Neural progenitor cell (in vitro differentiated cells): Measurements from ENCODE around the gene DNMT3A. TPM values are rescaled to one million over a fixed set of nuclear protein-coding genes. Genes with fewer than 3 reads are reported as not detected.
A peak's percentile ranks its signal among the peaks of the same experiment; 100 is the strongest.

Experiments used
- DNase-seq: peaks from one replicate; pipeline ENCODE4 v3.0.0-alpha.2; 2016; ENCODE audit warnings: low spot score
- H2AFZ ChIP-seq: fragments of 200-600 bp; sonication (generic); replicated peaks from 2 replicates; pipeline ENCODE4 v1.6.1; 2016; ENCODE audit warnings: antibody characterized with exemption
- H3F3A ChIP-seq: fragments of 200-600 bp; sonication (generic); 2 replicates; pipeline ENCODE4 v1.6.1; 2016; ENCODE audit warnings: antibody characterized with exemption, low read depth
- H3K27ac ChIP-seq: fragments of 200-600 bp; sonication (generic); 2 replicates; pipeline ENCODE4 v1.5.1; 2016; ENCODE audit warnings: mild to moderate bottlenecking
- H3K27me3 ChIP-seq: fragments of 200-600 bp; sonication (generic); 2 replicates; pipeline ENCODE4 v1.6.1; 2016; ENCODE audit warnings: mild to moderate bottlenecking, moderate library complexity
- H3K36me3 ChIP-seq: fragments of 200-600 bp; sonication (generic); 2 replicates; pipeline ENCODE4 v1.5.1; 2016
- H3K4me1 ChIP-seq: fragments of 200-600 bp; sonication (generic); 2 replicates; pipeline ENCODE4 v1.6.1; 2016; ENCODE audit warnings: mixed run types
- H3K4me2 ChIP-seq: fragments of 200-600 bp; sonication (generic); 2 replicates; pipeline ENCODE4 v1.6.1; 2016
- H3K4me3 ChIP-seq: fragments of 200-600 bp; sonication (generic); 2 replicates; pipeline ENCODE4 v1.5.1; 2016
- H3K79me2 ChIP-seq: fragments of 200-600 bp; sonication (generic); 2 replicates; pipeline ENCODE4 v1.6.1; 2016; ENCODE audit warnings: low read depth
- H3K9ac ChIP-seq: fragments of 200-600 bp; sonication (generic); 2 replicates; pipeline ENCODE4 v1.6.1; 2016
- H3K9me3 ChIP-seq: fragments of 200-600 bp; sonication (generic); 2 replicates; pipeline ENCODE4 v1.5.1; 2016; ENCODE audit warnings: low read depth
- H4K20me1 ChIP-seq: fragments of 200-600 bp; sonication (generic); 2 replicates; pipeline ENCODE4 v1.6.1; 2016; ENCODE audit warnings: low read depth
- H3K27ac Mint-ChIP-seq: 3 replicates; pipeline ENCODE4 v1.8.0; 2021; ENCODE audit warnings: mixed read lengths
- H3K27me3 Mint-ChIP-seq: 2 replicates; pipeline ENCODE4 v1.8.0; 2022; ENCODE audit warnings: low read depth, mild to moderate bottlenecking, inconsistent platforms, moderate library complexity, mixed read lengths; ENCODE audit not compliant: insufficient read depth
- H3K36me3 Mint-ChIP-seq: 3 replicates; pipeline ENCODE4 v1.8.0; 2021; ENCODE audit warnings: mixed read lengths
- H3K4me1 Mint-ChIP-seq: 3 replicates; pipeline ENCODE4 v1.8.0; 2021; ENCODE audit warnings: mixed read lengths
- H3K4me3 Mint-ChIP-seq: 3 replicates; pipeline ENCODE4 v1.8.0; 2021; ENCODE audit warnings: mild to moderate bottlenecking, moderate library complexity, mixed read lengths
- H3K9me3 Mint-ChIP-seq: 3 replicates; pipeline ENCODE4 v1.8.0; 2020; ENCODE audit warnings: mixed read lengths
- CTCF ChIP-seq: fragments of 200-600 bp; sonication (generic); IDR thresholded peaks from 2 replicates; pipeline ENCODE4 v1.5.1; 2017; ENCODE audit warnings: antibody characterized with exemption, mild to moderate bottlenecking
- EZH2 ChIP-seq: fragments of 200-600 bp; sonication (generic); IDR thresholded peaks from 2 replicates; pipeline ENCODE4 v1.6.1; 2017; ENCODE audit warnings: antibody characterized with exemption, mild to moderate bottlenecking, moderate library complexity
- EZH2phosphoT487 ChIP-seq: fragments of 200-600 bp; sonication (generic); IDR thresholded peaks from 2 replicates; pipeline ENCODE4 v1.6.1; 2017; ENCODE audit warnings: antibody characterized with exemption
- total RNA-seq: library from RNA; depleted of rRNA; stranded (reverse); fragments of >200 nt; gene quantifications from 2 replicates; pipeline ENCODE4 v1.2.3, GENCODE V29; 2015; ENCODE audit warnings: low replicate concordance

The DNMT3A gene
- total RNA-seq, 1 donor from 2014 or later, result 46.5 TPM

GRCh38 chr2:25198576-25198975 lies 143.1 kb downstream of the DNMT3A start:
- no peak for TF ChIP-seq EZH2phosphoT487
- no peak for TF ChIP-seq CTCF
- H3K4me3 ChIP-seq, result no peak overlapping the region
- no peaks in the 10 kb centered on the region for H3K36me3 ChIP-seq
- H3K27me3 ChIP-seq, result no peaks in the 10 kb centered on the region
- H3K4me1 ChIP-seq, result peaks cover 7% of the 10 kb centered on the region
- H3K9me3 ChIP-seq, result no peaks in the 10 kb centered on the region
- no peak overlapping the region for H3K4me2 ChIP-seq
- peaks cover 10% of the 10 kb centered on the region for H3F3A ChIP-seq
- no peaks in the 10 kb centered on the region for H3K79me2 ChIP-seq
- no peak for DNase-seq
- H3K4me1 Mint-ChIP-seq, result peaks cover 34% of the 10 kb centered on the region
- no peaks in the 10 kb centered on the region for H4K20me1 ChIP-seq
- no peak overlapping the region for H3K27ac ChIP-seq
- H3K9me3 Mint-ChIP-seq, result no peaks in the 10 kb centered on the region
- H3K4me3 Mint-ChIP-seq, result no peak overlapping the region
- peaks cover 11% of the 10 kb centered on the region for H3K27me3 Mint-ChIP-seq
- no peaks in the 10 kb centered on the region for H3K36me3 Mint-ChIP-seq
- no peak overlapping the region for H2AFZ ChIP-seq
- H3K27ac Mint-ChIP-seq, result no peak overlapping the region
- H3K9ac ChIP-seq, result no peak overlapping the region

- no peak overlapping the region for H3K27ac Mint-ChIP-seq
- Histone ChIP-seq H3K36me3 (no peaks in the 10 kb centered on the region), H2AFZ (peak overlapping the region; percentile 82), H3K27ac (no peak overlapping the region), H3K4me1 (peaks cover 7% of the 10 kb centered on the region), H3K79me2 (no peaks in the 10 kb centered on the region), H3K4me3 (no peak overlapping the region), H3K9ac (no peak overlapping the region), H3K9me3 (no peaks in the 10 kb centered on the region), H3K4me2 (peak overlapping the region; percentile 31), H3F3A (peaks cover 10% of the 10 kb centered on the region), H3K27me3 (no peaks in the 10 kb centered on the region), H4K20me1 (no peaks in the 10 kb centered on the region)
- TF ChIP-seq CTCF (no peak), EZH2 (no peak), EZH2phosphoT487 (no peak)
- H3K9me3 Mint-ChIP-seq, result no peaks in the 10 kb centered on the region
- H3K4me1 Mint-ChIP-seq, result peaks cover 36% of the 10 kb centered on the region
- no peak for DNase-seq
- no peak overlapping the region for H3K4me3 Mint-ChIP-seq
- no peaks in the 10 kb centered on the region for H3K36me3 Mint-ChIP-seq
- peaks cover 13% of the 10 kb centered on the region for H3K27me3 Mint-ChIP-seq
Measured at GRCh38 chr2:25198209-25198525, 143.6 kb downstream of the DNMT3A start.

GRCh38 chr2:25197336-25198208 lies 144.2 kb downstream of the DNMT3A start:
- Mint-ChIP-seq H3K27me3 (peaks cover 15% of the 10 kb centered on the region), H3K36me3 (no peaks in the 10 kb centered on the region)

More at GRCh38 chr2:25197336-25198208, 144.2 kb downstream of the DNMT3A start:
- Histone ChIP-seq H3F3A (peaks cover 10% of the 10 kb centered on the region), H3K27ac (no peak overlapping the region), H3K4me2 (peak overlapping the region; percentile 31), H3K4me1 (peaks cover 7% of the 10 kb centered on the region), H3K79me2 (no peaks in the 10 kb centered on the region), H3K9me3 (no peaks in the 10 kb centered on the region), H3K27me3 (no peaks in the 10 kb centered on the region), H4K20me1 (no peaks in the 10 kb centered on the region), H3K9ac (no peak overlapping the region), H3K4me3 (no peak overlapping the region), H2AFZ (peak overlapping the region; percentile 82), H3K36me3 (no peaks in the 10 kb centered on the region)
- H3K9me3 Mint-ChIP-seq, result no peaks in the 10 kb centered on the region
- H3K27ac Mint-ChIP-seq, result peak overlapping the region; percentile 40
- peaks cover 40% of the 10 kb centered on the region for H3K4me1 Mint-ChIP-seq
- TF ChIP-seq EZH2phosphoT487 (no peak), EZH2 (no peak), CTCF (no peak)
- H3K4me3 Mint-ChIP-seq, result peak overlapping the region; percentile 14
- no peak for DNase-seq
